Keratinocyte (primary cell): ENCODE measurements around the gene CCNDBP1. TPM values are rescaled to one million over a fixed set of nuclear protein-coding genes. Genes with fewer than 3 reads are reported as not detected.

ENCODE experiments used
- DNase-seq: peaks from one replicate; pipeline ENCODE4 v3.0.0-alpha.2; 2011; ENCODE audit warnings: low read depth, missing footprints, low spot score
- FAIRE-seq: peaks from 2 replicates; lab custom pipeline; 2011; peaks lifted over from hg19 to GRCh38; lab: Jason Lieb, UNC
- H2AFZ ChIP-seq: 2 replicates; pipeline ENCODE4 v1.6.0; 2012; ENCODE audit warnings: low read length, control low read depth, inconsistent platforms; ENCODE audit not compliant: control insufficient read depth
- H3K27ac ChIP-seq: 2 replicates; pipeline ENCODE4 v1.5.1; 2011; ENCODE audit warnings: low read length; ENCODE audit not compliant: control insufficient read depth, insufficient read depth
- H3K27me3 ChIP-seq: 3 replicates; pipeline ENCODE4 v1.6.0; 2011; ENCODE audit warnings: low read length; ENCODE audit not compliant: control insufficient read depth, insufficient read depth; ENCODE audit errors: extremely low read depth
- H3K36me3 ChIP-seq, 2 experiments: 2 replicates in 1 of 2; 3 replicates in 1 of 2; pipeline ENCODE4 v1.5.1; 2011; ENCODE audit warnings: low read length in 2 of 2, mild to moderate bottlenecking in 1 of 2; ENCODE audit not compliant: control insufficient read depth in 2 of 2, insufficient read depth in 2 of 2; ENCODE audit errors: extremely low read depth in 1 of 2
- H3K4me1 ChIP-seq: 3 replicates; pipeline ENCODE4 v1.5.1; 2011; ENCODE audit warnings: low read length; ENCODE audit not compliant: control insufficient read depth, insufficient read depth; ENCODE audit errors: extremely low read depth
- H3K4me2 ChIP-seq: 3 replicates; pipeline ENCODE4 v1.6.0; 2011; ENCODE audit warnings: low read depth, low read length; ENCODE audit not compliant: control insufficient read depth, insufficient read depth; ENCODE audit errors: extremely low read depth
- H3K4me3 ChIP-seq, 3 experiments: fragments of 200-600 bp in 1 of 3; sonication (generic) in 1 of 3; 2 replicates in 2 of 3; 3 replicates in 1 of 3; pipeline ENCODE4 v1.5.1; 2011 to 2016; ENCODE audit warnings: low read length in 3 of 3, mild to moderate bottlenecking in 3 of 3, control low read depth in 2 of 3, inconsistent platforms in 1 of 3, low read depth in 1 of 3, mixed read lengths in 1 of 3, mixed run types in 1 of 3, moderate library complexity in 1 of 3; ENCODE audit not compliant: control insufficient read depth in 2 of 3, insufficient read depth in 2 of 3; ENCODE audit errors: extremely low read depth in 1 of 3
- H3K79me2 ChIP-seq: 2 replicates; pipeline ENCODE4 v1.6.0; 2012; ENCODE audit warnings: low read length; ENCODE audit not compliant: control insufficient read depth, insufficient read depth
- H3K9ac ChIP-seq: 3 replicates; pipeline ENCODE4 v1.6.0; 2011; ENCODE audit warnings: low read length; ENCODE audit not compliant: control insufficient read depth, insufficient read depth; ENCODE audit errors: extremely low read depth
- H3K9me1 ChIP-seq: 3 replicates; pipeline ENCODE4 v1.6.0; 2011; ENCODE audit warnings: low read length; ENCODE audit not compliant: control insufficient read depth, insufficient read depth; ENCODE audit errors: extremely low read depth
- H3K9me3 ChIP-seq: 2 replicates; pipeline ENCODE4 v1.5.1; 2012; ENCODE audit warnings: low read depth, low read length; ENCODE audit not compliant: control insufficient read depth
- H4K20me1 ChIP-seq: 3 replicates; pipeline ENCODE4 v1.6.0; 2011; ENCODE audit warnings: low read length; ENCODE audit not compliant: control insufficient read depth, insufficient read depth; ENCODE audit errors: extremely low read depth
- EZH2 ChIP-seq: IDR thresholded peaks from one replicate; pipeline ENCODE4 v1.6.1; 2012; ENCODE audit warnings: inconsistent platforms, mild to moderate bottlenecking, low read length, moderate library complexity
- dilution Hi-C: fragments of 300-500 bp; cut with MboI; formaldehyde crosslinking; loops from one replicate; pipeline ENCODE4 v1.7.0; 2020; ENCODE audit warnings: low sequenced_read_pairs; ENCODE audit not compliant: extremely low pct_ligation_motif_present
- polyA plus RNA-seq, 5 experiments: library from polyadenylated mRNA; depleted of rRNA in 3 of 5; stranded (reverse) in 3 of 5; stranded (forward) in 1 of 5; unstranded in 1 of 5; fragments of >200 nt; gene quantifications; 1 replicate in 1 of 5; 2 replicates in 3 of 5; 3 replicates in 1 of 5; pipeline versions ENCODE4 v1.2.1 to v1.2.3, GENCODE V29; 2011 to 2012; ENCODE audit warnings: missing spikeins in 2 of 5, low read depth in 1 of 5, low replicate concordance in 1 of 5
- TF ChIP-seq, protein P1 (sequence below), 3 experiments: IDR thresholded peaks in 1 of 3; conservative IDR thresholded peaks in 1 of 3; optimal IDR thresholded peaks in 1 of 3; 2 replicates in 2 of 3; 3 replicates in 1 of 3; pipeline versions ENCODE3 to v1.5.1; 2011; ENCODE audit warnings: low read length in 3 of 3, mild to moderate bottlenecking in 3 of 3, moderate library complexity in 2 of 3, control low read depth in 1 of 3, inconsistent platforms in 1 of 3; ENCODE audit not compliant: insufficient read depth in 2 of 3; ENCODE audit errors: extremely low read depth in 1 of 3

CCNDBP1 gene
- polyA plus RNA-seq, 1 donor (not counting 4 experiments of a cell fraction or from before 2014, with no cell fraction given) = 53.5 TPM

- TF ChIP-seq, protein P1, sequence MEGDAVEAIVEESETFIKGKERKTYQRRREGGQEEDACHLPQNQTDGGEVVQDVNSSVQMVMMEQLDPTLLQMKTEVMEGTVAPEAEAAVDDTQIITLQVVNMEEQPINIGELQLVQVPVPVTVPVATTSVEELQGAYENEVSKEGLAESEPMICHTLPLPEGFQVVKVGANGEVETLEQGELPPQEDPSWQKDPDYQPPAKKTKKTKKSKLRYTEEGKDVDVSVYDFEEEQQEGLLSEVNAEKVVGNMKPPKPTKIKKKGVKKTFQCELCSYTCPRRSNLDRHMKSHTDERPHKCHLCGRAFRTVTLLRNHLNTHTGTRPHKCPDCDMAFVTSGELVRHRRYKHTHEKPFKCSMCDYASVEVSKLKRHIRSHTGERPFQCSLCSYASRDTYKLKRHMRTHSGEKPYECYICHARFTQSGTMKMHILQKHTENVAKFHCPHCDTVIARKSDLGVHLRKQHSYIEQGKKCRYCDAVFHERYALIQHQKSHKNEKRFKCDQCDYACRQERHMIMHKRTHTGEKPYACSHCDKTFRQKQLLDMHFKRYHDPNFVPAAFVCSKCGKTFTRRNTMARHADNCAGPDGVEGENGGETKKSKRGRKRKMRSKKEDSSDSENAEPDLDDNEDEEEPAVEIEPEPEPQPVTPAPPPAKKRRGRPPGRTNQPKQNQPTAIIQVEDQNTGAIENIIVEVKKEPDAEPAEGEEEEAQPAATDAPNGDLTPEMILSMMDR (optimal IDR thresholded peaks at IDR 0.05 in 1 of 3, IDR thresholded peaks at IDR 0.05 in 1 of 3, conservative IDR thresholded peaks at IDR 0.05 in 1 of 3; ENCODE audit: extremely low read depth in 1 of 3, insufficient read depth in 2 of 3, low read length in 3 of 3) = no peak
- TF ChIP-seq EZH2 = no peak
- Histone ChIP-seq H3K79me2 (no peaks in the 10 kb centered on the region), H3K9me3 (no peaks in the 10 kb centered on the region), H4K20me1 (no peaks in the 10 kb centered on the region), H3K36me3 (no peaks in the 10 kb centered on the region), H2AFZ (no peak overlapping the region), H3K9me1 (no peaks in the 10 kb centered on the region), H3K27me3 (no peaks in the 10 kb centered on the region), H3K4me1 (no peaks in the 10 kb centered on the region), H3K4me2 (no peak overlapping the region), H3K27ac (no peak overlapping the region), H3K9ac (no peak overlapping the region), H3K4me3 (no peak overlapping the region)
- no peak for DNase-seq
- dilution Hi-C loops = no loop called here
- no peak for FAIRE-seq
Measured at GRCh38 chr15:43226436-43227305, 41.5 kb downstream of the CCNDBP1 start.

DNA sequence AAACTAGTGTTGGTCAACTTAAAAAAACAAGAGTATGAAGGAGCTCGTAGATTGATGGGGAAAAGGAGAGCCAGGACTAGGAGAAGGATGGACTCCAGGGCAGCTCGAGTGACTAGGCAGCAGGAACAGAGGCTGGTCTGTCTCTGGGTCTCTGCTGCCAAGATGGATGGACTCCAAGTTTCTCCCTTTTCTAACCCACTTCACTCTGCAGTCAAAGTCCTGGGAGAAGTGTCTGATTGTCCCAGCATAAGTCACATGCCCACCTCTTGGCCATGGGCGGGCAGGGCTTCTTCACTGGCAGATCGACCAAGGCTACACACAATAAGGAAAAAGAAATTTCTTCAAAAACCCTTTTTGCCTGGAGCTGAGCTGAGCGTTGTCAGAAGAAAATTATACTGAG is 44.8 kb downstream of the CCNDBP1 start:
- no peak overlapping the region for H3K27ac ChIP-seq
- dilution Hi-C loops = no loop called here
- H3K4me3 ChIP-seq = no peak overlapping the region

More for the DNA sequence above, 44.8 kb downstream of the CCNDBP1 start:
- H3K9me3 ChIP-seq = no peaks in the 10 kb centered on the region
- no peak for TF ChIP-seq EZH2
- TF ChIP-seq, protein P1 (optimal IDR thresholded peaks at IDR 0.05 in 1 of 3, IDR thresholded peaks at IDR 0.05 in 1 of 3, conservative IDR thresholded peaks at IDR 0.05 in 1 of 3; ENCODE audit: extremely low read depth in 1 of 3, insufficient read depth in 2 of 3, low read length in 3 of 3) = no peak
- no peaks in the 10 kb centered on the region for H3K79me2 ChIP-seq
- no peak overlapping the region for H3K4me2 ChIP-seq
- H3K9ac ChIP-seq = no peak overlapping the region
- H4K20me1 ChIP-seq = no peaks in the 10 kb centered on the region
- H3K36me3 ChIP-seq = no peaks in the 10 kb centered on the region
- no peak overlapping the region for H2AFZ ChIP-seq
- H3K4me1 ChIP-seq = no peaks in the 10 kb centered on the region
- FAIRE-seq = no peak
- H3K9me1 ChIP-seq = no peaks in the 10 kb centered on the region
- no peak for DNase-seq
- no peaks in the 10 kb centered on the region for H3K27me3 ChIP-seq
